ENCODE results near the gene DDX39B. TPM values are rescaled to one million over a fixed set of nuclear protein-coding genes. Genes with fewer than 3 reads are reported as not detected.

DDX39B gene
- total and polyA plus RNA-seq, 2 donors (not counting 3 experiments of a cell fraction or from before 2014, with no cell fraction given): 453 to 766 TPM

GRCh38 chr6:31558318-31558625 lies 16.5 kb upstream of the DDX39B start:
- no peaks in the 10 kb centered on the region for H3K9me3 ChIP-seq (replicated peaks; ENCODE audit: control insufficient read depth, insufficient read depth, low read length)
- peaks cover 7% of the 10 kb centered on the region for H3K79me2 ChIP-seq (ENCODE audit: control insufficient read depth, insufficient read depth, low read length)
- H3K4me2 ChIP-seq (ENCODE audit: insufficient read depth, low read length): no peak overlapping the region
- H3K4me1 ChIP-seq (ENCODE audit: control insufficient read depth, extremely low read depth, insufficient read depth, low read length): peaks cover 61% of the 10 kb centered on the region
- ChIA-PET CTCF (interaction anchor here (31.0 kb wide), 1 partner anchor 30 kb away, joined by 1517 read pairs; the partner anchor contains the start of genes LST1, LTB, NCR3 and TNF), POLR2A (no interaction called here)
- DNase-seq (ENCODE audit: low read depth, low spot score) (no peak), FAIRE-seq (no peak)
- no peaks in the 10 kb centered on the region for H3K27me3 ChIP-seq (ENCODE audit: control insufficient read depth in 2 of 2, insufficient read depth in 2 of 2, low read length in 2 of 2)
- H4K20me1 ChIP-seq (replicated peaks; ENCODE audit: control insufficient read depth, extremely low read depth, insufficient read depth, low read length): no peaks in the 10 kb centered on the region
- H3K9ac ChIP-seq (replicated peaks; ENCODE audit: extremely low read depth, insufficient read depth, low read length): no peak overlapping the region
- H2AFZ ChIP-seq (ENCODE audit: low read depth, low read length): no peak overlapping the region
- intact Hi-C loops (cut with micrococcal nuclease): no loop called here
- TF ChIP-seq MYC (IDR thresholded peaks at IDR 0.05; ENCODE audit: low read depth, low read length) (no peak), POLR2AphosphoS5 (IDR thresholded peaks at IDR 0.05; ENCODE audit: insufficient read depth, low read depth, low read length) (no peak), FOS (IDR thresholded peaks at IDR 0.05; ENCODE audit: borderline replicate concordance, insufficient read depth, low read length) (no peak), POLR2A (IDR thresholded peaks at IDR 0.05; ENCODE audit: low read depth, low read length) (no peak), CTCF (IDR thresholded peaks at IDR 0.05; ENCODE audit: extremely low read depth in 1 of 2, insufficient read depth in 1 of 2, low read depth in 1 of 2, low read length in 2 of 2) (no peak), EZH2 (IDR thresholded peaks at IDR 0.05; ENCODE audit: borderline replicate concordance, low read depth, low read length, severe bottlenecking) (no peak), GATA2 (IDR thresholded peaks at IDR 0.05; ENCODE audit: insufficient read depth, insufficient read length, low read depth, low read length) (no peak), JUN (IDR thresholded peaks at IDR 0.05; ENCODE audit: borderline replicate concordance, insufficient read depth, insufficient read length, low read depth) (no peak)
- TF ChIP-seq, protein P1, sequence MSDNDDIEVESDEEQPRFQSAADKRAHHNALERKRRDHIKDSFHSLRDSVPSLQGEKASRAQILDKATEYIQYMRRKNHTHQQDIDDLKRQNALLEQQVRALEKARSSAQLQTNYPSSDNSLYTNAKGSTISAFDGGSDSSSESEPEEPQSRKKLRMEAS (IDR thresholded peaks at IDR 0.05; ENCODE audit: insufficient read depth, insufficient read length): no peak
- peak overlapping the region; percentile 98 for H3K27ac ChIP-seq (ENCODE audit: insufficient read depth, low read depth, low read length)
- no peak overlapping the region for H3K4me3 ChIP-seq (replicated peaks in 1 of 3; ENCODE audit: insufficient read depth in 1 of 3, low read depth in 1 of 3, low read length in 3 of 3)
- BruUV-seq (replicated peaks): no TSS peak
- H3K9me1 ChIP-seq (replicated peaks; ENCODE audit: control insufficient read depth, extremely low read depth, insufficient read depth, low read length): no peaks in the 10 kb centered on the region
- peaks cover 2 to 10% of the 10 kb centered on the region in 2 experiments for H3K36me3 ChIP-seq (ENCODE audit: control insufficient read depth in 2 of 2, extremely low read depth in 1 of 2, insufficient read depth in 2 of 2, low read length in 2 of 2)
- dilution Hi-C loops (cut with MboI; ENCODE audit: extremely low pct_ligation_motif_present, low sequenced_read_pairs): no loop called here

All from endothelial cell of umbilical vein (primary cell).